ENCODE data around the gene IFI6.

IFI6 gene

GRCh38 chr1:27676410-27676809, 4.4 kb upstream of the IFI6 start:
- DNase-seq (ENCODE audit: low read depth in 2 of 2, low spot score in 1 of 2) = no peak

GRCh38 chr1:27672750-27673112, 739 bp upstream of the IFI6 start:
- no peak for DNase-seq (ENCODE audit: low read depth in 2 of 2, low spot score in 1 of 2)

- DNase-seq (ENCODE audit: low read depth in 2 of 2, low spot score in 1 of 2) = no peak
Measured at GRCh38 chr1:27669876-27670275, 2.1 kb downstream of the IFI6 start.

- peak; percentile 75 for DNase-seq (ENCODE audit: low read depth in 2 of 2, low spot score in 1 of 2)
Measured at GRCh38 chr1:27668808-27669723, 2.9 kb downstream of the IFI6 start.

- no peak for DNase-seq (ENCODE audit: low read depth in 2 of 2, low spot score in 1 of 2)
Measured at GRCh38 chr1:27668121-27668807, 3.7 kb downstream of the IFI6 start.

GRCh38 chr1:27666791-27667254, 5.2 kb downstream of the IFI6 start:
- no peak for DNase-seq (ENCODE audit: low read depth in 2 of 2, low spot score in 1 of 2)

- DNase-seq (ENCODE audit: low read depth in 2 of 2, low spot score in 1 of 2) = no peak
Measured at GRCh38 chr1:27666294-27666693, 5.7 kb downstream of the IFI6 start.

GRCh38 chr1:27665016-27665651, 6.9 kb downstream of the IFI6 start:
- no peak for DNase-seq (ENCODE audit: low read depth in 2 of 2, low spot score in 1 of 2)

- DNase-seq (ENCODE audit: low read depth in 2 of 2, low spot score in 1 of 2) = no peak
Measured at GRCh38 chr1:27664291-27664690, 7.7 kb downstream of the IFI6 start.

GRCh38 chr1:27662707-27663393, 9.1 kb downstream of the IFI6 start:
- peak; percentile 83 to 87 for DNase-seq (ENCODE audit: low read depth in 2 of 2, low spot score in 1 of 2)

- no peak for DNase-seq (ENCODE audit: low read depth in 2 of 2, low spot score in 1 of 2)
Measured at GRCh38 chr1:27662261-27662660, 9.7 kb downstream of the IFI6 start.

- no peak for DNase-seq (ENCODE audit: low read depth in 2 of 2, low spot score in 1 of 2)
Measured at GRCh38 chr1:27661412-27662075, 10.4 kb downstream of the IFI6 start.

- no peak for DNase-seq (ENCODE audit: low read depth in 2 of 2, low spot score in 1 of 2)
Measured at GRCh38 chr1:27660300-27660835, 11.6 kb downstream of the IFI6 start.

- peak; percentile 73 to 76 for DNase-seq (ENCODE audit: low read depth in 2 of 2, low spot score in 1 of 2)
Measured at GRCh38 chr1:27659497-27660299, 12.3 kb downstream of the IFI6 start.

- DNase-seq (ENCODE audit: low read depth in 2 of 2, low spot score in 1 of 2) = no peak
Measured at GRCh38 chr1:27658951-27659496, 13.0 kb downstream of the IFI6 start.

- DNase-seq (ENCODE audit: low read depth in 2 of 2, low spot score in 1 of 2) = no peak
Measured at GRCh38 chr1:27656157-27656893, 15.7 kb downstream of the IFI6 start.

- no peak for DNase-seq (ENCODE audit: low read depth in 2 of 2, low spot score in 1 of 2)
Measured at GRCh38 chr1:27655151-27655937, 16.6 kb downstream of the IFI6 start.
